Endothelial cell (in vitro differentiated cells): ENCODE data around the gene ARHGAP45. TPM values are rescaled to one million over a fixed set of nuclear protein-coding genes. Genes with fewer than 3 reads are reported as not detected.

Experiments
- DNase-seq: peaks from one replicate; pipeline ENCODE4 v3.0.0; 2021; ENCODE audit warnings: low spot score
- H3K27ac Mint-ChIP-seq: one replicate; pipeline ENCODE4 v1.8.0; 2021; ENCODE audit warnings: mixed read lengths, inconsistent platforms; ENCODE audit not compliant: unreplicated experiment
- H3K27me3 Mint-ChIP-seq: one replicate; pipeline ENCODE4 v1.8.0; 2021; ENCODE audit warnings: mild to moderate bottlenecking, moderate library complexity, mixed read lengths, inconsistent platforms; ENCODE audit not compliant: unreplicated experiment
- H3K36me3 Mint-ChIP-seq: one replicate; pipeline ENCODE4 v1.8.0; 2021; ENCODE audit warnings: mild to moderate bottlenecking, low read depth, mixed read lengths, inconsistent platforms; ENCODE audit not compliant: unreplicated experiment
- H3K4me1 Mint-ChIP-seq: one replicate; pipeline ENCODE4 v1.8.0; 2021; ENCODE audit warnings: mild to moderate bottlenecking, mixed read lengths, inconsistent platforms; ENCODE audit not compliant: unreplicated experiment
- H3K4me3 Mint-ChIP-seq: one replicate; pipeline ENCODE4 v1.8.0; 2021; ENCODE audit warnings: mild to moderate bottlenecking, mixed read lengths, inconsistent platforms; ENCODE audit not compliant: unreplicated experiment
- H3K9me3 Mint-ChIP-seq: one replicate; pipeline ENCODE4 v1.8.0; 2021; ENCODE audit warnings: mixed read lengths, inconsistent platforms; ENCODE audit not compliant: unreplicated experiment
- CTCF ChIP-seq: fragments of 200-600 bp; sonication (generic); IDR thresholded peaks from one replicate; pipeline ENCODE4 v1.5.0; 2021; ENCODE audit warnings: antibody characterized with exemption; ENCODE audit not compliant: unreplicated experiment
- total RNA-seq: library from RNA; stranded (reverse); fragmentation: NEBNext Ultra II Directional; extraction: Animal tissue kit (Norgen Biotek cat#: 25700); gene quantifications from one replicate; pipeline ENCODE4 v1.2.1, GENCODE V29; 2021; ENCODE audit not compliant: unreplicated experiment

Gene ARHGAP45
- total RNA-seq, 1 donor from 2014 or later = 2.4 TPM

GRCh38 chr19:1025960-1026782 is 40.8 kb upstream of the ARHGAP45 start, which contains the start of gene CNN2:
TSS of gene CNN2 (plus strand) at chr19:1026608. CDS start at chr19:1026662, 54 bp downstream.
- TF ChIP-seq CTCF = no peak
- Mint-ChIP-seq H3K27me3 (peaks cover 10% of the 10 kb centered on the region), H3K4me1 (peaks cover 11% of the 10 kb centered on the region), H3K36me3 (peaks cover 3% of the 10 kb centered on the region), H3K4me3 (peak within 1 kb of the TSS; percentile 96), H3K9me3 (no peaks in the 10 kb centered on the region), H3K27ac (peak within 1 kb of the TSS; percentile 93)
- DNase-seq = peak; percentile 84

- Mint-ChIP-seq H3K27me3 (peaks cover 8% of the 10 kb centered on the region), H3K4me1 (peaks cover 5% of the 10 kb centered on the region), H3K27ac (peak overlapping the region; percentile 89), H3K36me3 (no peaks in the 10 kb centered on the region), H3K9me3 (no peaks in the 10 kb centered on the region), H3K4me3 (peak overlapping the region; percentile 96)
- DNase-seq = no peak
- TF ChIP-seq CTCF = no peak
Observed at GRCh38 chr19:1026783-1027649, 40.0 kb upstream of the ARHGAP45 start.

- no peak for TF ChIP-seq CTCF
- peaks cover 11% of the 10 kb centered on the region for H3K27me3 Mint-ChIP-seq
- no peaks in the 10 kb centered on the region for H3K9me3 Mint-ChIP-seq
- DNase-seq = no peak
- H3K27ac Mint-ChIP-seq = no peak overlapping the region
- H3K36me3 Mint-ChIP-seq = no peaks in the 10 kb centered on the region
- peaks cover 5% of the 10 kb centered on the region for H3K4me1 Mint-ChIP-seq
- peak overlapping the region; percentile 96 for H3K4me3 Mint-ChIP-seq
Observed at GRCh38 chr19:1027650-1028061, 39.3 kb upstream of the ARHGAP45 start.

- TF ChIP-seq CTCF = no peak
- Mint-ChIP-seq H3K36me3 (peaks cover 2% of the 10 kb centered on the region), H3K27ac (no peak overlapping the region), H3K4me3 (peak overlapping the region; percentile 88), H3K4me1 (peaks cover 5% of the 10 kb centered on the region), H3K27me3 (peaks cover 16% of the 10 kb centered on the region), H3K9me3 (no peaks in the 10 kb centered on the region)
- DNase-seq = peak; percentile 60
Observed at GRCh38 chr19:1028062-1028926, 38.7 kb upstream of the ARHGAP45 start.
